Heart left ventricle (tissue), 16 donors: ENCODE data around the gene NR2F2. TPM values are rescaled to one million over a fixed set of nuclear protein-coding genes. Genes with fewer than 3 reads are reported as not detected.

Experiments used
- ATAC-seq, 4 donors: fragments of 200-7000 bp; cut with Tn5 transposase; one replicate each; pipeline ENCODE4 v1.9.1; 2020 to 2022; ENCODE audit warnings: moderate library complexity in 4 of 4, mild to moderate bottlenecking in 3 of 4, moderate number of reproducible peaks in 1 of 4
- DNase-seq, 5 donors: peaks; one replicate each; pipeline ENCODE4 v3.0.0-alpha.2; 2020
- H3K27ac ChIP-seq, 12 donors: fragments of 200-600 bp; sonication (generic) in 4 of 12; one replicate each; pipeline versions ENCODE4 v1.5.0 to v1.8.0; 2016 to 2022; ENCODE audit warnings: mild to moderate bottlenecking in 2 of 12
- H3K27me3 ChIP-seq, 9 donors: fragments of 200-600 bp; sonication (generic) in 2 of 9; one replicate each; pipeline versions ENCODE4 v1.5.1 to v1.8.0; 2016 to 2022; ENCODE audit warnings: mild to moderate bottlenecking in 3 of 9
- H3K36me3 ChIP-seq, 9 donors: fragments of 200-600 bp; sonication (generic) in 2 of 9; one replicate each; pipeline versions ENCODE4 v1.5.0 to v1.8.0; 2018 to 2022; ENCODE audit warnings: mild to moderate bottlenecking in 2 of 9
- H3K4me1 ChIP-seq, 12 donors: fragments of 200-600 bp; sonication (generic) in 4 of 12; one replicate each; pipeline versions ENCODE4 v1.5.0 to v1.8.0; 2016 to 2022; ENCODE audit warnings: mild to moderate bottlenecking in 3 of 12
- H3K4me3 ChIP-seq, 12 donors: fragments of 200-600 bp; sonication (generic) in 4 of 12; one replicate each; pipeline versions ENCODE4 v1.5.0 to v1.8.0; 2017 to 2022; ENCODE audit warnings: mild to moderate bottlenecking in 9 of 12, moderate library complexity in 4 of 12
- H3K9me3 ChIP-seq, 12 donors: fragments of 200-600 bp; sonication (generic) in 4 of 12; one replicate each; pipeline versions ENCODE4 v1.5.0 to v1.8.0; 2016 to 2022; ENCODE audit warnings: mild to moderate bottlenecking in 1 of 12
- POLR2A ChIP-seq, 2 donors: fragments of 450-650 bp; IDR thresholded peaks; one replicate each; pipeline ENCODE4 v1.6.1; 2017; ENCODE audit warnings: antibody characterized with exemption in 2 of 2, mild to moderate bottlenecking in 2 of 2, moderate library complexity in 2 of 2
- WGBS, 4 donors: extraction: QIAGEN DNeasy Blood & Tissue Kit in 2 of 4; methylation state at CpG; one replicate each; pipeline versions ENCODE4 v1.1.5 to v1.1.7; 2013 to 2018; 5-methylcytosine and 5-hydroxymethylcytosine counted together
- intact Hi-C, 10 donors: fragments of 100-400 bp; cut with DNase I; formaldehyde crosslinking; loops; one replicate each; pipeline versions ENCODE4 v1.11.1 to v1.14.2; 2022
- polyA plus RNA-seq, 2 donors: library from polyadenylated mRNA; stranded (reverse); fragments of 200-250 nt; gene quantifications; one replicate each; pipeline ENCODE4 v1.2.3, GENCODE V29; 2013
- total RNA-seq, 9 donors: library from RNA; depleted of rRNA in 2 of 9; stranded (reverse); fragments of >200 nt in 2 of 9; fragmentation: NEBNext Ultra II Directional in 3 of 9; extraction: Animal tissue kit (Norgen Biotek cat#: 25700) in 3 of 9; gene quantifications; one replicate each; pipeline versions ENCODE4 v1.1.0 to v1.2.4, GENCODE V29; 2016 to 2023
- TF ChIP-seq, protein P1 (sequence below), 12 donors: fragments of 200-600 bp; sonication (generic) in 4 of 12; IDR thresholded peaks; one replicate each; pipeline versions ENCODE4 v1.5.0 to v1.8.0; 2018 to 2022; ENCODE audit warnings: antibody characterized with exemption in 12 of 12, mild to moderate bottlenecking in 5 of 12
- donor health status: ischemic (EF 13 %, LVEDD 7.1; RV severe dilation, severe dysfunction).
- donor health status: healthy with polysubstance abuse.
- donor health status: DM: no; HTN: yes; CAD: no.
- donor health status: DM: no; HTN: no; CAD: no.
- donor health status: ischemic (EF 25% LVEDD 6.9; RV normal size, moderate dysfunction).
- donor health status: ischemic (EF 25% LVEDD 5.7; RV mildly dilated, moderate dysfunction).
- donor health status: healthy.
- donor health status: DM: yes; HTN: yes; CAD: no.
- donor health status: ischemic (EF 35%, LVEDD 5.7; RV mildly dilated, moderate dysfunction).
- donor health status: nonischemic (EF 11% LVEDD 7.7; RV severe dilation, severe dysfunction).
- donor health status: DM: yes; HTN: yes; CAD: no.
- donor health status: PGD.
- donor health status: ischemic (EF 29% LVEDD 5.4; RV normal size, mild dysfunction).
- donor health status: nonischemic (EF 23%, LVEDD 6.1; RV moderate dilation, normal function).

Gene NR2F2
- total and polyA plus RNA-seq, 11 donors = 11.8 to 22.4 (median 16.1) TPM

- ATAC-seq (no peak), DNase-seq (no peak)
- H3K36me3 ChIP-seq = no peaks in the 10 kb centered on the region
- H3K4me1 ChIP-seq = peaks cover 0 to 29% (median 5%) of the 10 kb centered on the region in 12 donors
- WGBS, 4 donors = 40 to 53% (median 47%) methylated on average over 7 of the region's 7 CpGs
- TF ChIP-seq, protein P1, sequence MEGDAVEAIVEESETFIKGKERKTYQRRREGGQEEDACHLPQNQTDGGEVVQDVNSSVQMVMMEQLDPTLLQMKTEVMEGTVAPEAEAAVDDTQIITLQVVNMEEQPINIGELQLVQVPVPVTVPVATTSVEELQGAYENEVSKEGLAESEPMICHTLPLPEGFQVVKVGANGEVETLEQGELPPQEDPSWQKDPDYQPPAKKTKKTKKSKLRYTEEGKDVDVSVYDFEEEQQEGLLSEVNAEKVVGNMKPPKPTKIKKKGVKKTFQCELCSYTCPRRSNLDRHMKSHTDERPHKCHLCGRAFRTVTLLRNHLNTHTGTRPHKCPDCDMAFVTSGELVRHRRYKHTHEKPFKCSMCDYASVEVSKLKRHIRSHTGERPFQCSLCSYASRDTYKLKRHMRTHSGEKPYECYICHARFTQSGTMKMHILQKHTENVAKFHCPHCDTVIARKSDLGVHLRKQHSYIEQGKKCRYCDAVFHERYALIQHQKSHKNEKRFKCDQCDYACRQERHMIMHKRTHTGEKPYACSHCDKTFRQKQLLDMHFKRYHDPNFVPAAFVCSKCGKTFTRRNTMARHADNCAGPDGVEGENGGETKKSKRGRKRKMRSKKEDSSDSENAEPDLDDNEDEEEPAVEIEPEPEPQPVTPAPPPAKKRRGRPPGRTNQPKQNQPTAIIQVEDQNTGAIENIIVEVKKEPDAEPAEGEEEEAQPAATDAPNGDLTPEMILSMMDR (IDR thresholded peaks at IDR 0.05) = no peak
- TF ChIP-seq POLR2A (IDR thresholded peaks at IDR 0.05) = no peak
- no peaks in the 10 kb centered on the region for H3K9me3 ChIP-seq
- H3K27ac ChIP-seq = peak overlapping the region in 11 of 12 donors; percentile 66 to 90 (median 82)
- peaks cover 0 to 86% (median 30%) of the 10 kb centered on the region in 9 donors for H3K27me3 ChIP-seq
- H3K4me3 ChIP-seq = peak overlapping the region in 10 of 12 donors; percentile 53 to 91 (median 78)
- intact Hi-C loops = loop anchor here in 5 of 10 donors (5.0 to 10.0 kb wide), 9 partner anchors 164 to 1304 kb away; no protein-coding TSS in a partner anchor
Measured at GRCh38 chr15:96328181-96328876, 2.2 kb upstream of the NR2F2 start.

DNA sequence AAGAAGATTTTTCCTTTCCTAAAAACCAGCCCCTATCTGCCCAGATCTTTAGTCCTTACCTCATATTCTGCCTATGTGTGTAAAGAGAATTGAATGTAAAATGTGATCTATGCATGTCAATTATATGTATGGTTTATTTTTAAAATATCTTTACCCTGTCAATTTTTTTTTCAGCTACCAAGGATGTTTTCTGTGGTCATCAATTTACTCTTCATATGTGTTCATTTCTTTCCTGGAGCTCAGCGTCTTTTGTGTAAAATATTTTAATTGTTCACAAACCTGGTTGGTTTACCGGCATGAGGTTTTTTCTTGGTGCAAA, 1.7 kb upstream of the NR2F2 start:
- ATAC-seq = no peak
- TF ChIP-seq POLR2A (IDR thresholded peaks at IDR 0.05) = no peak
- TF ChIP-seq, protein P1 (IDR thresholded peaks at IDR 0.05) = no peak
- H3K36me3 ChIP-seq = peaks cover 0 to 3% (median 0%) of the 10 kb centered on the region in 9 donors
- peaks cover 0 to 29% (median 5%) of the 10 kb centered on the region in 12 donors for H3K4me1 ChIP-seq
- WGBS, 4 donors = 47 to 67% (median 63%) methylated on average over 2 of the region's 2 CpGs
- H3K27ac ChIP-seq = peak overlapping the region in 11 of 12 donors; percentile 66 to 90 (median 82)
- intact Hi-C loops = loop anchor here in 5 of 10 donors (5.0 to 10.0 kb wide), 9 partner anchors 164 to 1304 kb away; no protein-coding TSS in a partner anchor
- peaks cover 0 to 86% (median 25%) of the 10 kb centered on the region in 9 donors for H3K27me3 ChIP-seq
- peak overlapping the region in 9 of 12 donors; percentile 53 to 91 (median 78) for H3K4me3 ChIP-seq
- no peaks in the 10 kb centered on the region for H3K9me3 ChIP-seq
- DNase-seq = no peak

DNA sequence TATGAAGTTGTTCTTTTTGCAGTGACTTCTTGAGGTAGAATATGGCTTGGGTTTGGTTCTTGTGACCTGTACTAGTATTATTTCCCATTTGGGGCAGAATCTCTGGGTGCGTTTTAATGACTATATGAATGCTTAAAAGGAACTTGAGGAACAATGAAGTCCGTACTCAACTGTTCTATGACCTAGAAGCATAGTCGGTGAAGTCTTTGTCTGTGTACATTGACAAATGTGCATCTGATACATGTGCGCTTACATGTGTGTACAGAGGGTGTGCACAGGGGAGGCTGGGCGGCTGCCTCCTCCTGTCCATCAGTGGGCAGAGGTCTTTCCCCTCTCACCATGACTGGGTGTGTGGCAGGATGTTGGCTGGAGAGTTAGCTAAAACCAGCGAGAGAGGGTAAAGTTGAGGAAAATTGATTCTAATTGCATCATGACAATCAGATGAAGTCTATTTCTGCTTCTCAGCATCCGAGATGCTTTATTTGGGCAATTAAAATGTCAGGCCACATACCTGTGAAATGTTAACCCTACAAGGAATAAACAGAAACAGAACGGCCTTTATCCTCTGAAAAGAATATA, 1.0 kb upstream of the NR2F2 start:
- Histone ChIP-seq H3K36me3 (peaks cover 0 to 10% (median 3%) of the 10 kb centered on the region in 9 donors), H3K4me3 (peak overlapping the region; percentile 39 to 91 (median 78)), H3K27me3 (peaks cover 0 to 86% (median 20%) of the 10 kb centered on the region in 9 donors), H3K9me3 (no peaks in the 10 kb centered on the region), H3K27ac (peak overlapping the region; percentile 56 to 90 (median 82)), H3K4me1 (peaks cover 0 to 29% (median 5%) of the 10 kb centered on the region in 12 donors)
- intact Hi-C loops = loop anchor here in 5 of 10 donors (5.0 to 10.0 kb wide), 9 partner anchors 165 to 1305 kb away; no protein-coding TSS in a partner anchor
- no peak for ATAC-seq
- TF ChIP-seq POLR2A (IDR thresholded peaks at IDR 0.05) = no peak
- TF ChIP-seq, protein P1 (IDR thresholded peaks at IDR 0.05) = no peak
- WGBS, 4 donors = 29 to 46% (median 38%) methylated on average over 8 of the region's 8 CpGs
- DNase-seq = no peak

GRCh38 chr15:96330064-96330449, 443 bp upstream of the NR2F2 start:
- Histone ChIP-seq H3K27me3 (peaks cover 0 to 86% (median 19%) of the 10 kb centered on the region in 9 donors), H3K27ac (peak overlapping the region; percentile 56 to 90 (median 82)), H3K4me3 (peak overlapping the region; percentile 39 to 91 (median 78)), H3K4me1 (peaks cover 0 to 29% (median 5%) of the 10 kb centered on the region in 12 donors), H3K9me3 (no peaks in the 10 kb centered on the region), H3K36me3 (peaks cover 0 to 15% (median 6%) of the 10 kb centered on the region in 9 donors)
- ATAC-seq = peak in 2 of 4 donors; percentile 4 to 24
- intact Hi-C loops = no loop called here
- WGBS, 4 donors = 0 to 1% (median 1%) methylated on average over 2 to 37 of the region's 37 CpGs
- TF ChIP-seq, protein P1 (IDR thresholded peaks at IDR 0.05) = no peak
- TF ChIP-seq POLR2A (IDR thresholded peaks at IDR 0.05) = no peak
- DNase-seq = peak in 2 of 5 donors; percentile 73 to 81
